ENCODE results near the gene CACYBP. TPM values are rescaled to one million over a fixed set of nuclear protein-coding genes. Genes with fewer than 3 reads are reported as not detected.

The CACYBP gene
- polyA plus RNA-seq, 2 of the 4 experiments (the other 2 are of a cell fraction), result 151 to 253 TPM

DNA sequence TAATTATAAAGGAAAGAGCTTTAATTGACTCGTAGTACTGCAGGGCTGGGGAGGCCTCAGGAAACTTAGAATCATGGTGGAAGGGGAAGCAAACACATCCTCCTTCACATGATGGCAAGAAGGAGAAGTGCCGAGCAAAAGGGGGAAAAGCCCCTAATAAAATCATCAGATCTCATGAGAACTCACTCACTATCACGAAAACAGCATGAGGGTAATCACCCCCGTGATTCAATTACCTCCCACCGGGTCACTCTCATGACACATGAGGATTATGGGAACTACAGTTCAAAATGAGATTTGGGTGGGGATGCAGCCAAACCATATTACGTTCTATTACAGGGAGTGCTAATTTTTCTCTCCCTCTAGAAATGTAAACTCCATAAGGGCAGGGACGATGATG is 37.7 kb downstream of the CACYBP start:
- 14% methylated on average over 7 of the region's 7 CpGs for WGBS (ENCODE audit: missing lambda C conversion rate)
- ChIA-PET CTCF (interaction anchor here (1.5 kb wide), 1 partner anchor 8 kb away, joined by 3 read pairs; no protein-coding TSS in a partner anchor), POLR2A (no interaction called here)
- FAIRE-seq (no peak), ATAC-seq (no peak), DNase-seq (ENCODE audit: low read depth in 1 of 2, low spot score in 1 of 2) (no peak)
- Histone ChIP-seq H3K9me3 (no peaks in the 10 kb centered on the region), H3K4me3 (no peak overlapping the region), H3K27ac (no peak overlapping the region), H3K4me1 (no peaks in the 10 kb centered on the region), H3K4me2 (no peak overlapping the region)
- TF ChIP-seq, protein P1, sequence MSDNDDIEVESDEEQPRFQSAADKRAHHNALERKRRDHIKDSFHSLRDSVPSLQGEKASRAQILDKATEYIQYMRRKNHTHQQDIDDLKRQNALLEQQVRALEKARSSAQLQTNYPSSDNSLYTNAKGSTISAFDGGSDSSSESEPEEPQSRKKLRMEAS (IDR thresholded peaks at IDR 0.05), result no peak
- TF ChIP-seq HOXA7 (CRISPR knock-in tag; IDR thresholded peaks at IDR 0.05), result no peak

DNA sequence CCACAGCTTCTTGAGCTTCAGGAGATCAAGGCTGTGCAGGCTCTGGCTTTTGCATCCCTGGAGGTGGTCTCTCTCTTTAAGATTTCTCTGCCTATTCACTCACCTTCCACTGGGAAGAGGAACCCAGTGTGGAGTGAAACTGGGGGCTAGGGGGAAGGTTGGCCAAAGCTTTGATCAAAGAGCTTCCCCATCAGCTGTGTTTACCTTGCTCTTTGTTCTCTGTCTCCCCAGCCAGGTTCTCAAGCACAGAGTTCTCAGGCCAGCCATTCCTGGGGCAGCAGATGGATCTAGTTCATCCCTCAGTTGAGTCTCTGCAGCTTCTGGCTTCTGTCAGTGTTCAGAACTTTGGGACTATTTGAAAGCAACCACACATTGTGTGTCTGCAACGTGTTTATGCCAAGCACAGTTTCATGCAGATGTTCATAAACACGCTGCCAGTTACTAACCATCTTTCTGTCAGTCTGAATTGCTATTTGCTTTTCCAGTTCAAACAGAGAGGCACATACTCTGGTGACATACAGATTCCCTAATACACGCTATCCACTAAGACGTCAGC is 40.7 kb downstream of the CACYBP start:
- no peak for ATAC-seq
- H3K4me2 ChIP-seq, result no peak overlapping the region
- no peak for FAIRE-seq
- H3K27ac ChIP-seq, result no peak overlapping the region
- TF ChIP-seq, protein P2, sequence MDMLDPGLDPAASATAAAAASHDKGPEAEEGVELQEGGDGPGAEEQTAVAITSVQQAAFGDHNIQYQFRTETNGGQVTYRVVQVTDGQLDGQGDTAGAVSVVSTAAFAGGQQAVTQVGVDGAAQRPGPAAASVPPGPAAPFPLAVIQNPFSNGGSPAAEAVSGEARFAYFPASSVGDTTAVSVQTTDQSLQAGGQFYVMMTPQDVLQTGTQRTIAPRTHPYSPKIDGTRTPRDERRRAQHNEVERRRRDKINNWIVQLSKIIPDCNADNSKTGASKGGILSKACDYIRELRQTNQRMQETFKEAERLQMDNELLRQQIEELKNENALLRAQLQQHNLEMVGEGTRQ (IDR thresholded peaks at IDR 0.05), result no peak
- TF ChIP-seq ZC3H11A (IDR thresholded peaks at IDR 0.05) (no peak), MYC (IDR thresholded peaks at IDR 0.05; ENCODE audit: borderline replicate concordance, low read length) (no peak), CHD4 (IDR thresholded peaks at IDR 0.05; ENCODE audit: borderline replicate concordance) (no peak), RNF2 (IDR thresholded peaks at IDR 0.05; ENCODE audit: borderline replicate concordance, low read depth) (no peak), CBX2 (IDR thresholded peaks at IDR 0.05; ENCODE audit: borderline replicate concordance, low read depth) (no peak), MAZ (IDR thresholded peaks at IDR 0.05; ENCODE audit: borderline replicate concordance, low read depth, low read length) (no peak), KDM1A (IDR thresholded peaks at IDR 0.05; ENCODE audit: low read depth) (no peak), ESRRA (IDR thresholded peaks at IDR 0.05; ENCODE audit: borderline replicate concordance, low read length) (no peak), ZFP36 (IDR thresholded peaks at IDR 0.05; ENCODE audit: borderline replicate concordance, partially characterized antibody) (no peak), EP300 (IDR thresholded peaks at IDR 0.05) (no peak), JUN (IDR thresholded peaks at IDR 0.05) (no peak), RAD21 (conservative IDR thresholded peaks at IDR 0.05 in 1 of 2, IDR thresholded peaks at IDR 0.05 in 1 of 2) (no peak), SMC3 (IDR thresholded peaks at IDR 0.05) (no peak), JUNB (IDR thresholded peaks at IDR 0.05) (no peak), ZSCAN20 (CRISPR knock-in tag; IDR thresholded peaks at IDR 0.05) (no peak), KDM5A (IDR thresholded peaks at IDR 0.05) (no peak)
- TF ChIP-seq, protein P3, sequence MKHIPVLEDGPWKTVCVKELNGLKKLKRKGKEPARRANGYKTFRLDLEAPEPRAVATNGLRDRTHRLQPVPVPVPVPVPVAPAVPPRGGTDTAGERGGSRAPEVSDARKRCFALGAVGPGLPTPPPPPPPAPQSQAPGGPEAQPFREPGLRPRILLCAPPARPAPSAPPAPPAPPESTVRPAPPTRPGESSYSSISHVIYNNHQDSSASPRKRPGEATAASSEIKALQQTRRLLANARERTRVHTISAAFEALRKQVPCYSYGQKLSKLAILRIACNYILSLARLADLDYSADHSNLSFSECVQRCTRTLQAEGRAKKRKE (CRISPR knock-in tag; IDR thresholded peaks at IDR 0.05; ENCODE audit: low read depth), result no peak
- no peak for DNase-seq (ENCODE audit: low read depth in 1 of 2, low spot score in 1 of 2)
- no peaks in the 10 kb centered on the region for H3K4me1 ChIP-seq
- H3K4me3 ChIP-seq, result no peak overlapping the region
- H3K9me3 ChIP-seq, result no peaks in the 10 kb centered on the region
- POLR2A ChIA-PET, result interaction anchor here (1.1 kb wide), 1 partner anchor 17 kb away, joined by 3 read pairs; the partner anchor contains the start of gene MRPS14
- CTCF ChIA-PET, result interaction anchor here (1.3 to 1.6 kb wide), 2 partner anchors 9 to 11 kb away, joined by 4 to 10 read pairs; no protein-coding TSS in a partner anchor
- 30% methylated on average over 4 of the region's 4 CpGs for WGBS (ENCODE audit: missing lambda C conversion rate)

DNA sequence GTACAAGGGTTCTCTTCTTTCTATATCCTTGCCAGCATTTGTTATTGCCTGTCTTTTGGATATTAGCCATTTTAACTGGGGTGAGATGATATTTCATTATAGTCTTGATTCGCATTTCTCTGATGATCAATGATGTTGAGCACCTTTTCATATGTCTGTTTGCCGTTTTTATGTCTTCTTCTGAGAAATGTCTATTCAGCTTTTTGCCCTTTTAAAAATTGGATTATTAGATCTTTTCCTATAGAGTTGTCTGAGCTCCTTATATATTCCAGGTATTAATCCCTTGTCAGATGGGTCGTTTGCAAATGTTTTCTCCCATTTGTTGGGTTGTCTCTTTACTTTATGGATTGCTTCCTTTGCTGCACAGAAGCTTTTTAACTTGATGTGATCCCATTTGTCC is 42.9 kb downstream of the CACYBP start:
- CTCF ChIA-PET, result no interaction called here
- H3K9me3 ChIP-seq, result no peaks in the 10 kb centered on the region
- H3K4me3 ChIP-seq, result no peak overlapping the region
- DNase-seq (ENCODE audit: low read depth in 1 of 2, low spot score in 1 of 2), result no peak
- TF ChIP-seq HDAC2 (IDR thresholded peaks at IDR 0.05) (no peak), MAFK (IDR thresholded peaks at IDR 0.05; ENCODE audit: partially characterized antibody) (peak; percentile 33), CBX2 (IDR thresholded peaks at IDR 0.05; ENCODE audit: borderline replicate concordance, low read depth) (no peak), ZC3H11A (IDR thresholded peaks at IDR 0.05) (no peak), RFX5 (IDR thresholded peaks at IDR 0.05) (no peak)
- H3K4me2 ChIP-seq, result no peak overlapping the region
- no peak for ATAC-seq
- no peak overlapping the region for H3K27ac ChIP-seq
- POLR2A ChIA-PET, result interaction anchor here (0.6 kb wide), 1 partner anchor 68 kb away, joined by 9 read pairs; no protein-coding TSS in a partner anchor
- 8% methylated on average over 3 of the region's 3 CpGs for WGBS (ENCODE audit: missing lambda C conversion rate)
- no peak for FAIRE-seq
- H3K4me1 ChIP-seq, result no peaks in the 10 kb centered on the region

Data from A549 (cell line).